Body of pancreas (tissue), 4 donors: ENCODE data around the gene RBM20. TPM values are rescaled to one million over a fixed set of nuclear protein-coding genes. Genes with fewer than 3 reads are reported as not detected.

Experiments used
- ATAC-seq: fragments of 150-250 bp; one replicate; pipeline ENCODE4 v1.9.1; 2016
- DNase-seq, 4 donors: peaks; one replicate each; pipeline ENCODE4 v3.0.0-alpha.2; 2019
- H3K27ac ChIP-seq, 4 donors: fragments of 200-600 bp; sonication (generic); 1 replicate in 3 of 4; 2 replicates in 1 of 4; pipeline versions ENCODE4 v1.5.1 to v1.6.1; 2016 to 2019; ENCODE audit warnings: mild to moderate bottlenecking in 1 of 4, mixed read lengths in 1 of 4, moderate library complexity in 1 of 4
- H3K27me3 ChIP-seq, 2 donors: fragments of 200-600 bp; sonication (generic); one replicate each; pipeline ENCODE4 v1.6.0; 2016; ENCODE audit warnings: mild to moderate bottlenecking in 1 of 2
- H3K36me3 ChIP-seq, 2 donors: fragments of 200-600 bp; sonication (generic); replicated peaks in 1 of 2; 2 replicates each; pipeline ENCODE4 v1.5.1; 2016; ENCODE audit warnings: low read depth in 2 of 2; ENCODE audit not compliant: insufficient read depth in 1 of 2
- H3K4me1 ChIP-seq: fragments of 200-600 bp; sonication (generic); one replicate; pipeline ENCODE4 v1.6.0; 2016
- H3K4me3 ChIP-seq, 2 donors: fragments of 200-600 bp; sonication (generic); 1 replicate in 1 of 2; 2 replicates in 1 of 2; pipeline ENCODE4 v1.5.1; 2016 to 2019
- H3K9me3 ChIP-seq, 3 donors: fragments of 200-600 bp; sonication (generic); 1 replicate in 2 of 3; 2 replicates in 1 of 3; pipeline ENCODE4 v1.5.1; 2016
- CTCF ChIP-seq, 7 experiments: fragments of 450-650 bp in 4 of 7; fragments of 200-600 bp in 3 of 7; sonication (generic) in 3 of 7; IDR thresholded peaks; one replicate each; pipeline ENCODE4 v1.5.1; 2016 to 2019; ENCODE audit warnings: antibody characterized with exemption in 7 of 7
- POLR2A ChIP-seq, 3 donors: fragments of 450-650 bp; IDR thresholded peaks; one replicate each; pipeline ENCODE4 v1.6.1; 2016; ENCODE audit warnings: antibody characterized with exemption in 3 of 3, mild to moderate bottlenecking in 2 of 3
- WGBS, 2 donors: methylation state at CpG; one replicate each; pipeline ENCODE4 v1.1.5; 2017; 5-methylcytosine and 5-hydroxymethylcytosine counted together
- intact Hi-C: fragments of 100-400 bp; cut with DNase I; formaldehyde crosslinking; loops from one replicate; pipeline ENCODE4 v1.15.1; 2023
- total RNA-seq, 2 donors: library from RNA; depleted of rRNA; stranded (reverse); fragments of >200 nt; gene quantifications; one replicate each; pipeline ENCODE4 v1.1.0, GENCODE V29; 2016

Gene RBM20
- total RNA-seq, 2 donors from 2014 or later = 14.5 to 39.4 TPM

GRCh38 chr10:110733218-110733952 lies 89.2 kb downstream of the RBM20 start:
- peak; percentile 32 to 64 (median 51) for DNase-seq
- Histone ChIP-seq H3K27me3 (no peaks in the 10 kb centered on the region), H3K36me3 (no peaks in the 10 kb centered on the region), H3K4me1 (peaks cover 7% of the 10 kb centered on the region), H3K9me3 (no peaks in the 10 kb centered on the region), H3K27ac (no peak overlapping the region), H3K4me3 (no peak overlapping the region)
- TF ChIP-seq POLR2A (IDR thresholded peaks at IDR 0.05) (no peak), CTCF (IDR thresholded peaks at IDR 0.05) (no peak)
- intact Hi-C loops = no loop called here
- WGBS, 2 donors = 36% methylated on average over 16 of the region's 16 CpGs
- ATAC-seq = peak; percentile 64

GRCh38 chr10:110735620-110736027 lies 91.5 kb downstream of the RBM20 start:
- TF ChIP-seq CTCF (IDR thresholded peaks at IDR 0.05) (no peak), POLR2A (IDR thresholded peaks at IDR 0.05) (no peak)
- DNase-seq (no peak), ATAC-seq (no peak)
- intact Hi-C loops = no loop called here
- WGBS, 2 donors = 81 to 84% methylated on average over 6 of the region's 6 CpGs
- H3K27ac ChIP-seq = no peak overlapping the region
- H3K4me1 ChIP-seq = peaks cover 14% of the 10 kb centered on the region
- H3K36me3 ChIP-seq = no peaks in the 10 kb centered on the region
- no peaks in the 10 kb centered on the region for H3K9me3 ChIP-seq
- H3K4me3 ChIP-seq = no peak overlapping the region
- no peaks in the 10 kb centered on the region for H3K27me3 ChIP-seq

GRCh38 chr10:110737886-110738634 lies 93.9 kb downstream of the RBM20 start:
- H3K27me3 ChIP-seq = no peaks in the 10 kb centered on the region
- H3K4me1 ChIP-seq = peaks cover 14% of the 10 kb centered on the region
- ATAC-seq (peak; percentile 73), DNase-seq (peak; percentile 24 to 63 (median 46))
- H3K4me3 ChIP-seq = no peak overlapping the region
- 22 to 24% methylated on average over 7 of the region's 7 CpGs for WGBS, 2 donors
- TF ChIP-seq CTCF (IDR thresholded peaks at IDR 0.05) = no peak
- no peak for TF ChIP-seq POLR2A (IDR thresholded peaks at IDR 0.05)
- H3K27ac ChIP-seq = peak overlapping the region; percentile 2 to 56 (median 52)
- intact Hi-C loops = no loop called here
- H3K36me3 ChIP-seq = no peaks in the 10 kb centered on the region
- H3K9me3 ChIP-seq = no peaks in the 10 kb centered on the region

- 71 to 73% methylated on average over 5 to 7 of the region's 7 CpGs for WGBS, 2 donors
- Histone ChIP-seq H3K27ac (no peak overlapping the region), H3K4me1 (peaks cover 14% of the 10 kb centered on the region), H3K9me3 (no peaks in the 10 kb centered on the region), H3K36me3 (no peaks in the 10 kb centered on the region), H3K27me3 (no peaks in the 10 kb centered on the region), H3K4me3 (no peak overlapping the region)
- DNase-seq (no peak), ATAC-seq (no peak)
- TF ChIP-seq CTCF (IDR thresholded peaks at IDR 0.05) = no peak
- TF ChIP-seq POLR2A (IDR thresholded peaks at IDR 0.05) = no peak
- intact Hi-C loops = loop anchor here (10.0 kb wide), 1 partner anchor 145 kb away; no protein-coding TSS in a partner anchor
Observed at GRCh38 chr10:110739811-110740271, 95.7 kb downstream of the RBM20 start.
